Measurements from ENCODE around the gene CRACR2A.

CRACR2A gene

DNA sequence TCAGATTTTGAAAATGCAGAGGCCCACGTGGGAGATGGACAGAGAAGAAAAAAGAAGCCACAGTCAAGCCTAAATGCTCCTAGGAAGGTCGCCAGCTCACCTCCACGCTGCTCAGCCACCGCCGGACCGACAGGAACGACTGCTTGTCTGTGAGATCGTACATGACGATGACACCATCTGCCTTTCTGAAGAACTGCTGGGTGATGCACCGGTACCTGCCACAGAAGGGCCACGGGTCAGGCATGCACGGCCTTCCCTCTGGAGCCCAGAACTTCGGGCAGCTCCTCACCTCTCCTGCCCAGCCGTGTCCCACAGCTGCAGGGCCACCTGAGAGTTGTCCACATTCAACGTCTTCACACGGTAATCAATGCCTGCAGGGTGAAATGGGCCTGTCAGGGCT is 125.6 kb downstream of the CRACR2A start:
- no peaks in the 10 kb centered on the region for H3K9me3 ChIP-seq (ENCODE audit: control insufficient read depth, low read length)
- no peaks in the 10 kb centered on the region for H3K4me1 ChIP-seq (ENCODE audit: control insufficient read depth, insufficient read depth, low read length)
- no peaks in the 10 kb centered on the region for H3K36me3 ChIP-seq (ENCODE audit: control insufficient read depth, insufficient read depth, low read length, severe bottlenecking)
- no peak overlapping the region for H3K4me3 ChIP-seq (ENCODE audit: low read length)
- H3K27me3 ChIP-seq (replicated peaks; ENCODE audit: control insufficient read depth, insufficient read depth, low read length), result no peaks in the 10 kb centered on the region
- no peak overlapping the region for H3K9ac ChIP-seq (ENCODE audit: low read length)
- DNase-seq (ENCODE audit: low read depth), result no peak

DNA sequence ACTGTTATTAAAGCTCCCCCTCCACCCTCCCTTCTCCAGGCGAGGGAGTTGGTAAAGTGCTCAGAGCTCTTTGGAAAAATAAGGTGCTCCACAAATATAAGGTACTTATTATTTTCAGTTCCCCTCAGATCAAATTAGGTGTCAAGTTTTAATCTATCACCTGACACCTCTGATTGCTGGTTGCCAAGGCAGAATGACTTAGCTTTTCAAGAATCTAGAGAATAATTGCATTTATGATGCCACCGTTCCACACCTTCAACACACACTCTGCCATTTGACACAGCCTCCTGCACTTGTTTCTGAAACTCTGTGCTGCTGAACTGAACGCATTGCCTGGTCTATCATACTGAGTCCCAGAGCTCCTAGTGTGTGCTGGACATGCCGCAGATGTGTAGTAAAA is 128.6 kb downstream of the CRACR2A start:
- Histone ChIP-seq H3K27me3 (replicated peaks; ENCODE audit: control insufficient read depth, insufficient read depth, low read length) (no peaks in the 10 kb centered on the region), H3K4me1 (ENCODE audit: control insufficient read depth, insufficient read depth, low read length) (no peaks in the 10 kb centered on the region), H3K4me3 (ENCODE audit: low read length) (no peak overlapping the region), H3K9me3 (ENCODE audit: control insufficient read depth, low read length) (no peaks in the 10 kb centered on the region), H3K9ac (ENCODE audit: low read length) (no peak overlapping the region), H3K36me3 (ENCODE audit: control insufficient read depth, insufficient read depth, low read length, severe bottlenecking) (no peaks in the 10 kb centered on the region)
- DNase-seq (ENCODE audit: low read depth), result no peak

DNA sequence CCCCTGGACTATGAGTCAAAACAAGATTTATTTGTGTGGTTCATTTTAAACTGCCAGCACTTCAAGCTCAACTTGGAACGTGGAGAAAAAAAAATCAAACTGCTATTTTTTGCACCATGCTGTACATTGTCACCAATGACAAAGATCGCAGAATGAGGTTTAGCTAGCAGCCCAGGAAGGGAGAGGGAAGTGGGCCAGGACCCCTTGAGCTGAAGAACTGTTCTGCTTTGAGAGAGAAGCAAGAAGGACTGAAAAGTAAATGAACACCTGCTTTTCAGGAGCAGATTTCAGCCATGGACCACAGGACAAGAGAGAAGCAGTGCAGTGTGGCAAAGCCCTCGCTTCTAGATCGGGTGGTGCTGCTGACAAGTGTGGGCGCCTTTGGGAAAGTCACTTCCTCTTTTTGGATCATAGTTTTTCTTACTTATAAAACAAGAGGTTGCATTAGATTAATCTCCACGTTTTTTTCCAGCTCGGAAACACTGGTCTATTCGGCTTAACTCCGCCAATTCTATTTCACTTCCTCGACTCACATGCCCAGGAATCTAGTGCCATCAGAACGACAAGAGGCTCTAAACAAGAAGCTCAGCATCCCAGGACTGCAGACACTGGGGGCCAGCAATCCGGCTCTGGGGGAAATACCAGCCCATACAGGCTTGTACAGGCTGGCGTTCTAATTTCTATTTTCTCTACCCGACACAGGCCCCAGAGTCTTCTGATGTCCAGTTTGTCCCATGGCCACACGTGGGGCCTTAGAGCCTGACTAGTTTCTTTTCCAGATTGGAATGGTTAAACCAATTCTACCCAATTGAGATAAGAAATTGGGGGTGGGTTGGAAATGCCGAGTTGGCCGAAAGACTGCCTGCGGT is 129.9 kb downstream of the CRACR2A start:
- Histone ChIP-seq H3K9me3 (ENCODE audit: control insufficient read depth, low read length) (no peaks in the 10 kb centered on the region), H3K9ac (ENCODE audit: low read length) (no peak overlapping the region), H3K27me3 (replicated peaks; ENCODE audit: control insufficient read depth, insufficient read depth, low read length) (no peaks in the 10 kb centered on the region), H3K4me1 (ENCODE audit: control insufficient read depth, insufficient read depth, low read length) (no peaks in the 10 kb centered on the region), H3K4me3 (ENCODE audit: low read length) (no peak overlapping the region), H3K36me3 (ENCODE audit: control insufficient read depth, insufficient read depth, low read length, severe bottlenecking) (no peaks in the 10 kb centered on the region)
- no peak for DNase-seq (ENCODE audit: low read depth)

DNA sequence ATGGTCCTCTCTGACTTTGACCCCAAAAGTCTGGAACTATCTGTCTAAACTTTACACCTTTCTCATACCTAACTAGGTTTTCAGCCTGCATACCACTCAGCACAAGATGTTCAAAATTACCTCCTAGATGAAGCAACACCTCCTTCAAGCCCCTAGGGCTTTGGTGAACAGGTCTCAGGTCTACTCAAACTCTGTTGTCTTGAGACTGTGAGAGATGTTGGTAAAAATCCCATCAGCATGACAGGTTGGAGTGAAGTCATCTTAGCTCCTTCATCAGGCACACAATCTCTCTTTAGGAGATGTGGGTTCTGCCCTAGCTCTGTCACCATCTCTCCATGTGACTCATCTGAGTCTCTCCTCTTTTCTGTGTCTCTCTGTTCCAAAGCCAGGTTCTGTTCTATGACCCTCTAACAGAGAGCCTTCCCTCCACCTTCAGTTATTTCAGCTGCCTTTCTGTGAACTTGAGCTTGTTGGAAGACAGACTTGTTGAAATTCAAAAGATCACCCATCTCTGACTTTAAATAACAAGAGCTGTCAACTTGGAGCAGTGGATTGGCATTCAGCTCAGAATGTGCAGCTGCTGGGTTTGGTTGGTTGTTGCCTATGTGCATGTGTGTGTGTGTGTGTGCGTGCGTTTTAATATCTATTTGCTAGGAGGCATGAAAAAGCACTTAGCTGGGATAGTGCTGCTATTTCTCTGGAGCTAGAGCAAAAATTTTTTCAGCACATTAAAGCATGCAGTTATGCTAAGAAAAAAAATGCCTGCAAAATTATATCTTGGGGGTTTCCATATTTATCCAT is 130.7 kb downstream of the CRACR2A start:
- H3K4me3 ChIP-seq (ENCODE audit: low read length), result no peak overlapping the region
- no peaks in the 10 kb centered on the region for H3K9me3 ChIP-seq (ENCODE audit: control insufficient read depth, low read length)
- no peaks in the 10 kb centered on the region for H3K36me3 ChIP-seq (ENCODE audit: control insufficient read depth, insufficient read depth, low read length, severe bottlenecking)
- no peaks in the 10 kb centered on the region for H3K27me3 ChIP-seq (replicated peaks; ENCODE audit: control insufficient read depth, insufficient read depth, low read length)
- H3K4me1 ChIP-seq (ENCODE audit: control insufficient read depth, insufficient read depth, low read length), result no peaks in the 10 kb centered on the region
- H3K9ac ChIP-seq (ENCODE audit: low read length), result no peak overlapping the region
- DNase-seq (ENCODE audit: low read depth), result no peak

DNA sequence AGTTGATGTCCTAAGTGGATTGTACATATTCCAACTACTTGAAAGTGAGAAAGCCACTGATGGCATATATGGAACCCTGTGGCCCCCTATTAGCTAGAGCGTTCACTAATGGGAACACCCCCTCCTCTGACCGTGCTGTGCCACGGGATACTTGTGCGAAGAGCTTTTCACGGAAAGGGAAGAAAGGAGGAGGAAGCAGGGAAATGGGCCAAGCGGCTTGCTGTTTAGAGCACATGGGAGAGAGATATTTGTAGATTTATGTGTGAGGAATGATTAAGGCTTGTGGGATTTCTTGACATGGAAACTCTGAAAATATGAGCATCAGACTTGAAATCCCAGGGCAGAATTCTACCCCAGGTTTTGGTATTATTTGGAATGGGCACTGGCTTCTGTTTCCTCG is 132.1 kb downstream of the CRACR2A start:
- H3K27me3 ChIP-seq (replicated peaks; ENCODE audit: control insufficient read depth, insufficient read depth, low read length), result no peaks in the 10 kb centered on the region
- no peaks in the 10 kb centered on the region for H3K36me3 ChIP-seq (ENCODE audit: control insufficient read depth, insufficient read depth, low read length, severe bottlenecking)
- no peaks in the 10 kb centered on the region for H3K4me1 ChIP-seq (ENCODE audit: control insufficient read depth, insufficient read depth, low read length)
- H3K9me3 ChIP-seq (ENCODE audit: control insufficient read depth, low read length), result no peaks in the 10 kb centered on the region
- H3K4me3 ChIP-seq (ENCODE audit: low read length), result no peak overlapping the region
- DNase-seq (ENCODE audit: low read depth), result no peak
- no peak overlapping the region for H3K9ac ChIP-seq (ENCODE audit: low read length)

DNA sequence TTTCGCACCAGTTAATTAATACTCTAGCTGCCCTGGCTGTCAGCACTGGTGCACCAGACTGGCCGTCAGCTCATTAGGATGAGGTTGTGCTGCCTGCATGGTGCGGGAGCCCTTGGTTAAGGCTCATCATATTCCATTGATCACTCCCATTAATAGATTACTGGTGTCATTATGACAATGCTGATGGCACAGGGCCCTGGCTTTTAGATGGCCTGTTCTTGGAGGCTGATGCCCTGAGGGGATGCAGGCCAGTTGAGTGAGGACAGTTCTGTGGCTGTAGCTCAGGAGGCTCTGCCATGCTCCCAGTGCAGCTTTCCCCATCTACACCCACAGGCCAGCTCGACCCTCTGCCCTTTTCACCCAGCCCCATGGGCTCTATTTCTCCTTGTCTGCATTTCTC is 135.3 kb downstream of the CRACR2A start:
- no peaks in the 10 kb centered on the region for H3K4me1 ChIP-seq (ENCODE audit: control insufficient read depth, insufficient read depth, low read length)
- H3K9me3 ChIP-seq (ENCODE audit: control insufficient read depth, low read length), result no peaks in the 10 kb centered on the region
- no peaks in the 10 kb centered on the region for H3K36me3 ChIP-seq (ENCODE audit: control insufficient read depth, insufficient read depth, low read length, severe bottlenecking)
- H3K27me3 ChIP-seq (replicated peaks; ENCODE audit: control insufficient read depth, insufficient read depth, low read length), result no peaks in the 10 kb centered on the region
- no peak overlapping the region for H3K9ac ChIP-seq (ENCODE audit: low read length)
- no peak overlapping the region for H3K4me3 ChIP-seq (ENCODE audit: low read length)
- no peak for DNase-seq (ENCODE audit: low read depth)

DNA sequence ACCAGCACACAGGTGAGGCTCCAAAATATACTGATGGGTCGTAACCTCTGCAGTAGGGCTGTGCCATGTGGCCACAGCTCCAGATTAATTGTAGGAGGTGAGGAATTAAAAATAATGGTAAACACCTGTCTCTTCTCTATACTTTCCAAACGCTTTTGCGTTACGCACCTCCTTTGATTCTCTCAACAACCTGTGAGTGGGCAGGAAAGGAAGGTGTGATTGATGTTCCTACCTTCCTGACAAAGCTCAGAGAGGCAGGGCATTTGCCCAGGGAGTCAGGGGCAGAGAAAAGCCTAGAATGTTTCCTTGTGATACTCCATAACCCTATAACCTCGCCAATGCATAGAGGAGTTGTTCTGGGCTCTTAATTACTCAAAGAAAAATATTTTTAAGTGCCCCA is 137.0 kb downstream of the CRACR2A start:
- Histone ChIP-seq H3K9ac (ENCODE audit: low read length) (no peak overlapping the region), H3K9me3 (ENCODE audit: control insufficient read depth, low read length) (no peaks in the 10 kb centered on the region), H3K36me3 (ENCODE audit: control insufficient read depth, insufficient read depth, low read length, severe bottlenecking) (no peaks in the 10 kb centered on the region), H3K27me3 (replicated peaks; ENCODE audit: control insufficient read depth, insufficient read depth, low read length) (no peaks in the 10 kb centered on the region), H3K4me3 (ENCODE audit: low read length) (no peak overlapping the region), H3K4me1 (ENCODE audit: control insufficient read depth, insufficient read depth, low read length) (no peaks in the 10 kb centered on the region)
- DNase-seq (ENCODE audit: low read depth), result no peak

DNA sequence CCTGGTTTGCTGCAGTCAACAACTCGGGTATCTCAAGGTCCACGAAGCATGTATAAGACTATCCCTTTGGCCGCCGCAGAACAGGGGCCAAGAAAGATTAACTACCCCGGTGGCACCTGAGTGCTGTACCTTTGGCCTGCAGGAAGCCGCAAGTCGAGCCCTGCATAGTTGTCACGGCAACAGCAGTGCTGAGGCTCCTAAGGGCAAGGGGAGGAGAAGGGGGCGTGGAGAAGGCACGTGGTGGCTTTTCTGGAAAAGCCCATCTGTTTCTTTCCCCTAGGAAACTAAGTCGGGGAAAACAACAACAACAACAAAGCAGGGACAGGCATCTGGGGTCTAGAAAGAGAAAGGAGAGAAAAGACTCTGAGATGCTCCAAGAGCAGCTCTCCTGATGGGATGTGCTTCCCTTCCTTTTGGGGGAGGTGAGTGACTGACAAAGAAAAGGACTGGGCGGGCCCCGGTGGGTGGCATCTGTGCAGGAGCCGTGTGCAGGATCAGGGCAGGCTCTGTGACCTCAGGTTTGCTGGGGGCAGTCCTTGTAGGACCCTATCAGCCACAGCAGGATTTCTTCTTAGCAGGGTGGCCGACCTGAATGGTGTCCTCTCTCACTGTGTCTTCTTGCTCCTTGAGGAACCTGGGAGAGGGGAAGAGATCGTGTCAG is 138.0 kb downstream of the CRACR2A start:
- Histone ChIP-seq H3K27me3 (replicated peaks; ENCODE audit: control insufficient read depth, insufficient read depth, low read length) (no peaks in the 10 kb centered on the region), H3K9ac (ENCODE audit: low read length) (no peak overlapping the region), H3K4me3 (ENCODE audit: low read length) (no peak overlapping the region), H3K36me3 (ENCODE audit: control insufficient read depth, insufficient read depth, low read length, severe bottlenecking) (no peaks in the 10 kb centered on the region), H3K4me1 (ENCODE audit: control insufficient read depth, insufficient read depth, low read length) (no peaks in the 10 kb centered on the region), H3K9me3 (ENCODE audit: control insufficient read depth, low read length) (no peaks in the 10 kb centered on the region)
- no peak for DNase-seq (ENCODE audit: low read depth)

DNA sequence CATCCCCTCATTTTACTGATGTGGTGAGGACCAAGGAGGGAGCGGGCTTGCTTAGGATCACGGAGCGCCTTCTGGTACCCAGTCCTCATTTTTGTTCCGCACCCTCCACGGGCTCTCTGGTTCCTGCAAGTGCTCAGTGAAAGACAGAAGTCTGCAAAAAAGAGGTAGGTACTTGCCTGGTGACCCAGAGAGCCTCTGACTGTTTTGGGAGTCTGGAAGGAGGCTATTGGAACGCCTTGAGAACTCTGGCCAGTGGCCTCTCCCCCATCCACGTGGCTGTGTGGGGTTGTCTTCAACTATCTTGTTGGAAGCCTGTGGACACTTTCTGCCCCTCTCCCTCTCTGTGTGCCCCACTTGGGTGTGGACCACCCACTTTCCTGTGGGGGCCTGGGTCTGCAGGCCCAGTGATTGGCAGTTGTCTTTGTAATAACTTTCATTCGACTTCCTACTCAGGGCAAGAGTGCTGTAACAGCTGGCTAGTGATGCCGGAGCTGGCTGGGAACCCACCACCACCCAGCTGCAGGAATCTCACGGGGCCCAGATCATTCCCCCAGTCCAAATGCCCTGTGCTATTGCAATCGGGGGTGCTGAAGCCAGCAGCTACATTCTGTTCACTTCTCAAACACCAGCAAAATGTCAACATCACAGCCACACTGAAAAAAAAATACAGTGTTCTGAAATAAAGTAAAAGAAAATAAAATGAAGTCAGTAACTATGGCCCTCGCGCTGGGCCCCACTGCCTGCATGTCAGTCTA is 139.1 kb downstream of the CRACR2A start:
- Histone ChIP-seq H3K36me3 (ENCODE audit: control insufficient read depth, insufficient read depth, low read length, severe bottlenecking) (no peaks in the 10 kb centered on the region), H3K9me3 (ENCODE audit: control insufficient read depth, low read length) (no peaks in the 10 kb centered on the region), H3K4me3 (ENCODE audit: low read length) (no peak overlapping the region), H3K4me1 (ENCODE audit: control insufficient read depth, insufficient read depth, low read length) (peaks cover 2% of the 10 kb centered on the region), H3K9ac (ENCODE audit: low read length) (no peak overlapping the region), H3K27me3 (replicated peaks; ENCODE audit: control insufficient read depth, insufficient read depth, low read length) (no peaks in the 10 kb centered on the region)
- DNase-seq (ENCODE audit: low read depth), result no peak

DNA sequence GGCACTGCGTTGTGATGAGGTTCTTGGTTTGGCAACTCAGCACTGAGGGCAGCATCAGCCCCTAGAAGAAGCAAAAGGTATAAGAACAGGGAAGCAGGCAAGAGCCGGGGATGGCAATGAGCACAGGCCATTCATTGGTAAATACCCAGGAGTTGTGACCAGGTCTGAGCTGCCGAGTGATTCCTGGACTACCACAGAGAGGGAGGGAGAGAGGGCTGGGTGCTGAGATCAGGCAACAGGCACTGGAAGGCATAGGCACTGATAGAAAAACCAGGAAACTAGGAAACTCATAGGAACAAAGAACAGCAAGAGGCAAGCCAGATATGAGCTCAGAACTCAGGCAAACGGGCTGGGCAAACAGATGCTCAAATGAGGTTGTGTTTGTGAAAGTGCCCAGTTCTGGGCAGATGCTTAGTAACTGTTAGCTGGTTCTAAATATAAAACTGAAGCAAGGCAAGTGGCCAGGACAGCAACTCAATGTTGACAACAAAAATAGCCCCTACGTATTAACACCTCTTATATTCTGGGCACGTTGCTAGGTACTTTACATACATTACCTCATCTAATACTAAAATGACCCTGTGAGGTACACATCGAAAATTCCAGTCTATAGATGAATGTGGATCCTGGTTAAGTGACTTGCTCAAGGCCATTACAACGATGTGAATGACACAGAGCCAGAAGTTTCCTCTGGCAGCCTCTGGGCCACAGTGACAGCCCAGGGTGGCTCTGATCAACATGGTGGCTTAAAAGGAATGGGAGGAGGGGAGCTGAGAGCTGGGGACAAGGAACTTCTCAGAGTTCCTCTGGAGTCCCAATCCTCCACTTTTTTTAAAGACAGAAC is 140.8 kb downstream of the CRACR2A start:
- no peaks in the 10 kb centered on the region for H3K27me3 ChIP-seq (replicated peaks; ENCODE audit: control insufficient read depth, insufficient read depth, low read length)
- no peak overlapping the region for H3K9ac ChIP-seq (ENCODE audit: low read length)
- no peak for DNase-seq (ENCODE audit: low read depth)
- no peaks in the 10 kb centered on the region for H3K9me3 ChIP-seq (ENCODE audit: control insufficient read depth, low read length)
- H3K36me3 ChIP-seq (ENCODE audit: control insufficient read depth, insufficient read depth, low read length, severe bottlenecking), result no peaks in the 10 kb centered on the region
- no peak overlapping the region for H3K4me3 ChIP-seq (ENCODE audit: low read length)
- H3K4me1 ChIP-seq (ENCODE audit: control insufficient read depth, insufficient read depth, low read length), result peaks cover 7% of the 10 kb centered on the region

All from adipocyte (in vitro differentiated cells).